Activated CD8-positive, alpha-beta memory T cell treated with anti-CD3 and anti-CD28 coated beads, Interleukin-2, amount 50 U/mL, for 4 hours (primary cell): ENCODE measurements around the gene CD27.
"Not testable (repeated sequence)": the region's sequence is repeated elsewhere in the genome, so short reads cannot be mapped to it uniquely, and the experiment has no call there.

ENCODE experiments used
- DNase-seq: peaks from one replicate; pipeline ENCODE4 v3.0.0-alpha.2; 2020

Gene CD27

DNA sequence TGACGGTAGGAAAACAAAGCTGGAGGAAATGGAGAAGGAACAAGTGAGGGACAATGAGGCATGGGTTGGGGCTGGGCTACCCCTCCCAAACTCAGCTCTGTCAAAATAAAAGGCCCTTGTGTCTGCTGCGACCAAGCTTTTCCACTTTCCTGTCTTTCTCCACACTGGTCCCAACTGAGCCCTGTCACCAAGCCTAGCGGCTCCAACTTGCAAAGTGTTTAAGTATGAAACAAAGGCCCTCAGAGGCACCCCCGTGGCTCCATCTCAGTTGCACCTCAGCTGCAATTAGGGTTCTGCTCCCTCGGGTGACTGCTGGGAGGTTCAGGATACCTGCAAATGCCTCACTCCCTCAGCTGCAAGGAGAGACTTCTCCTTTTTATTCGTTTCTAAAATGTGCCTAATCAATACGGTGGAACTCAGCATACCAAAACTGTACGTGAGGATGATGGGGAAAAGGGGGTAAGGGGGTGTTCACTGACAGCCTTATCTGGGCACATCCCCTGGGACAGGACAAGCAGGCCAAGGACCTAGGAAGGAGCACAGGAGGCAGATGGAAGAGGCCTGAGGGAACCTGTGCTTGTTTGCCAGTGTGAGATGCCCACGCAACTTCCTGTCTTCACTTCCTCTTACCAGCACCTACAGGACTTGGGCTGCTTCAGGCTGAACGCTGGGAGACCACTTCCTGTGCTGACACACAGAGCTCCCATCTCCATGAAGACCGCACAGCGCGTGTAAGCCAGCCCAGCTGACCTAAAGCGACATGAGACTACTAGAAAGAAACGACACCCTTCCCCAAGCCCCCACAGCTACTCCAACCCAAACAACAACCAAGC lies 16.9 kb downstream of the CD27 start:
- peak; percentile 73 for DNase-seq

DNA sequence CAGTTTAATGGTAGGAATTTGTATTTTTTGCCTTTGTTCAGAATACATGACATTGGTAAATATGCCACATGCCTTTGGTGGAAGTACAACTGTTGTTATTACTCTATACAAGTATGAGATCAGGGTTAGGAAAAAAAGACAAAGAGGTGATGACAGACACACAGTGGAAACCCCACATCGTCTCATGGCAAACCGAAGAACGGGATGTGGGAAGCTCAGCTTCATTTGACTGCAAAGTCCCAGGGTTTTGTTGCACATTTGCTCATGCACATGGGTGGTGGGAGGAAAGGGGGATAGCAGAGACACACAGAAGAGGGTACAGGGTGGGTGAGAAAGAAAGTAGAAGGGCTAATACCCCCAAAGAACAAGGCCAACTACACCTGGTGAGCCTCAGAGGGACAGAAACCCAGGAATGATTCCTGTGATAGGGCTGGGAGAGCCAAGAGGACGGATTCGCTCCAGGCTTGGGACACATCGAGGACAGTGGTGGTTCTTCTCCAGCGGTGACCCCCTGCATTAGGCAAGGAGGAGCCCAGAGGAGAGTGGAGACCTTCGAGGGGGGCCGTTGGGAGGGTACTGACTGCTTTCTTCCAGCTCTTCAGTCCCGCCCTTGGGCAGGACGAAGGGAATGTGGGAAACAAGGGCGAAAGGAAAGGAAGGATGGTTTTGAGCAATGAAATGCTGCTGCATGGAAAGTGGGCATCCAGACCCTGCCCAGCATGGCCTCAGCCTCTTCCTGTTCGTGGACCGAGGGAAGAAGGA lies 17.7 kb downstream of the CD27 start:
- no peak for DNase-seq

DNA sequence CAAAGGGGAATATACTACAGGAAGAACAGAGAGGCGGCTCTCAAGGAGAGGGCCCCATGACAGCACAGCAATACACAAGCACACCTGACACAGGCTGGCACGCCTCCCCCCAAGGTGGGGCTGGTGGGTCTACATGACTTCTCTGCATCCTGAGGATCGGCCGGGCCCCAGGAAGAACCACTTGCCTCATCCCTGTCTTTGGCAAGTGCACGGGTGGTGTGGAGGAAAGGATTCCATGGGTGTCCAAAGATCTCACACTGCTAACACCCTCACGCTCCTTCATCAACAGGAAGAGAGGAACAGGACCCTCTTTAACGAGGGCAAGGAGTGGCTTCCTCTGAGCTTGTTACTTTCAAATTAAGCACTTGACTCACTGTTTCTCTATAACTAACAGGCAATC lies 18.5 kb downstream of the CD27 start:
- no peak for DNase-seq

DNA sequence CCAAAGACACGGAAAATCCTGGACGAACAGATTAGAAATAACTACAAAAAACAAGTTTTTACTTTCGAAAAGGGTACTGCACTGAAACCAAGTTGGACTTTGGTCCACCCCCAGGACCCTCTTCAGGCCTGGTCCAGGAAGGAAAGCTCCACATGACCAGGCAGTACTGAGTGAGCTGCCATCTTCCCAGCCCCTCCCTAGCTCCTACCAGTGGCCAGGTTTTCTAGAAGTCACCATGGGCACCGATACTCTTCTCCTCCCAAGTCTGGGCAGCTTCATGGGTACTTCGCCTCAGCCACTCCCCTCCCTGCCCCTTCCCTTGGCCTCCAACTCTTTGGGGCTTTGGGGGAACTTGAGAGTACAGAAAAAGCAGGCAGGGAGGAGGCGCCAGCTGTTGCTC lies 19.1 kb downstream of the CD27 start:
- DNase-seq = no peak

DNA sequence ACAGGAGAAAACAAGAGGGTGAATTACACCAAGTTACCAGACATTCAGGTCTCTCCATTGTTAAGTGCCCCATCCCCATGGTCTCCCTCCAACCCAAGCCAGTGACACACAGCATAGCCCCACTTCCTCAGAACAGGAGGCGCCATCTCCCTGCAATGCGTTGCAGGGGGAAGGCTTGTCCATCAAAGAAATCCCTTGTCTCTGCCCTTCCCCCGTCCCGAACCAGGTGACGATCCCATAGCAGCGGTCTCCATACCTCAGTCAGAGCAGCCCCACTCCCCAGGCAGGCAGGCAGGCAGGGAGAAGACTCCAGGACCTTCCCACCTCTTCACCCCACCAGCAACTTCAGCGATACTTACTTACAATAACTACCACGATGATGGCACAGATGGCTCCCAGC lies 19.8 kb downstream of the CD27 start:
- no peak for DNase-seq

DNA sequence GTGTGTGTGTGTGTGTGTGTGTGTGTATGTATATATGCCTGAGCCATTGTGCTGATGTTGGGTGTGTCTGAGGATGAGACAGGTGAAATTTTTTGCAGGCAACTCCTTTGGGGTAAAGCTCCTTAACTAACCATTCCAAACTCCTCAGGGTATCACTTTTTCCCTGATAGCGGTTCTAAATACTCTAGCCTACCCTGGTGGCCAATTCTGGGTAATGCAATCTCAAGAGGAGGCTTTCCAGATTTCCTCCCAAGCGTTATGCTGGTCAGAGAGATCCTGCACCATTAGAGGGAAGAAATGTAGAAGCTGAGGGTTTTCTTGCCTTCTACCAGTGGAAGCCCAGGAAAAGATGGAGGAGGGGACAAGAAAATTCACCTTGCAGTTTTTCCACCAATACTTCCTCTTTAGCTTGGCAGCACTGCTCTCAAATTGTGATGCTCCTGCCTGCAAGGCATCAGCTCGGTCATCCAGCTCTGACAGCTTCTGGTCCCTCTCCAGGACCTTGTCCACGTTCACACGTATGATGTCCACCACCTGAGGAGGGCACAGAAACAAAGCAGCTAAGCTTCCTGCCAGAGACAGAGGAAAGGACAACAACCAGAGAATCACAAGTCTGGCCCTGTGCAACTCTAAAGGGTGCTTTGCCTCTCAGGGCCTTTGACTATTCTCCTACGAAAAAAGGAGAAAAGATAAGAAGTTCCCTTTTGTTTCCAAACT lies 20.9 kb downstream of the CD27 start:
- no peak for DNase-seq

DNA sequence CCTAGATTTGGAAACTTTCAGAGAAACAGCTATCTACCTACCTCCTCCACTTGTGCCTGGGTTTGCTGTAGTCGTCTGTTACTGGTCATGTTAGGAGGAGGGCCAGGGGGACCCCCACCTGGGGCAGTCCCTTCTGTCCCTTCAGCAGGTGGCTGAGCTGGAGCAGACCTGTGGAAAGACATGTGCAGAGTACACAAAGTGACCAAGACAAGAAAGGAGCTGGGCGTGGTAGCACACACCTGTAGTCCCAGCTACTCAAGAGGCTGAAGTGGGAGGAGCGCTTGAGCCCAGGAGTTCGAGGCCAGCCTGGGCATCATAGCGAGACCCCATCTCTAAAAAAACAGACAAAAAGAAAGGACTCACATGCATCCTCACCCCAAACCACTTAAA lies 21.4 kb downstream of the CD27 start:
- DNase-seq = no peak

DNA sequence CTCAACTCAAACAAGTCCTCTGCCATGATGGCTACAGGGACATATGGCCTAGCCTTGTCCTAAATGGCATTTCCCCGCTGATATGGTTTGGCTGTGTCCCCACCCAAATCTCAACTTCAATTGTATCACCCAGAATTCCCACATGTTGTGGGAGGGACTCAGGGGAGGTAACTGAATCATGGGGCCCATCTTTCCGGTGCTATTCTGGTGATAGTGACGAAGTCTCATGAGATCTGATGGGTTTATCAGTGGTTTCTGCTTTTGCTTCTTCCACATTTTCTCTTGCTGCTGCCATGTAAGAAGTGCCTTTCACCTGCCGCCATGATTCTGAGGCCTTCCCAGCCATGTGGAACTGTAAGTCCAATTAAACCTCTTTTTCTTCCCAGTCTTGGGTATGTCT lies 22.0 kb downstream of the CD27 start:
- DNase-seq = not testable (repeated sequence)

DNA sequence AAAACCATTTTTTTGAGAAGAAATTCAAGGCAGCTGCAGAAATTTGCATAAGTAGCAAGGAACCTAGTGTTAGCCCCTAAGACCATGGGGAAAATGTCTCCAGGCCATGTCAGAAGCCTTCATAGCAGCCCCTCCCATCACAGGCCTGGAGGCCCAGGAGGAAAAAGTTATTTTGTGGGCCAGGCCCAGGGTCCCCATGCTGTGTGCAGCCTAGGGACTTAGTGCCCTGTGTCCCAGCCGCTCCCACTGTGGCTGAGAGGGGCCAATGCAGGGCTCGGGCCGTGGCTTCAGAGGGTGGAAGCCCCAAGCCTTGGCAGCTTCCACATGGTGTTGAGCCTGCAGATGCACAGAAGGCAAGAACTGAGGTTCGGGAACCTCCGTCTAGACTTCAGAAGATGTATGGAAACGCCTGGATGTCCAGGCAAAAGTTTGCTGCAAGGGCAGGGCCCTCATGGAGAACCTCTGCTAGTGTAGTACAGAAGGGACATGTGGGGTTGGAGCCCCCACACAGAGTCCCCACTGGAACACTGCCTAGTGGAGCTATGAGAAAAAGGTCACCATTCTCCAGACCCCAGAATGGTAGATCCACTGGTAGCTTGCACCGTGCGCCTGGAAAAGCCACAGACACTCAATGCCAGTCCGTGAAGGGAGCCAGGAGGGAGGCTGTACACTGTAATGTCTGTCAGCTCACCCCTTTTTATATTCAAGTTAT lies 23.0 kb downstream of the CD27 start:
- not testable (repeated sequence) for DNase-seq

DNA sequence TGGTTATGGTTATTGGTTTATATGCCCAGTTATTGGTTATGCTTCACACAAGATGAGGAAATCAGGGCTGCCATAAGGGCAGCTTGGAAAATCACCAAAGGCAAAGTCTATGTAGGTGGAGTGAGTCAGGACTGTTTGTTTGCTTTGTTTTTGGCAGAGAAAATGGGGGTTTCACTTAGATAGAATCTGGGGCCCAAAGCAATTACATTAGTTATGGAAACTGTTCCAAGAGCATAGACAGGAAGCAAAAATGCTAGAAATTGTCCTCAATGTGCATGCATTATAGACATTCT lies 23.5 kb downstream of the CD27 start:
- DNase-seq = no peak

DNA sequence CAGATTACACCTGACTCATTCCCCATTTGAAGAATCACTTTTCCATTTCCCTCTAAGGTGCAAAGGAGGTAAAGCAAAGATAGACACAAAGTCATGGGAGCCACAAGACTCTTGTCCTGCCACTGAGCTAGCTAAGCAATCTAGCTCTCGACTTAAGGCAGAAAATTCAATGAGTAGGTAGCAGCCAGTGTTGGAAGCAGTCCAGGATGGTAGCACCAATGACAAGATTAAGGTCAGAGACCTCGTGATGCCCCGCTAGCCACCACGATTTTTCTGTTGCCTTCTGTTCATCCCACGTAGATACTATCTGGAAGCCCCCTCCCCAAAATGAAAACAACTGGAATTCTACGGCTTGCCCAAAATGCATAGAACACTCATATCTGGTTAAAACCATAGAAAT lies 24.3 kb downstream of the CD27 start:
- no peak for DNase-seq

DNA sequence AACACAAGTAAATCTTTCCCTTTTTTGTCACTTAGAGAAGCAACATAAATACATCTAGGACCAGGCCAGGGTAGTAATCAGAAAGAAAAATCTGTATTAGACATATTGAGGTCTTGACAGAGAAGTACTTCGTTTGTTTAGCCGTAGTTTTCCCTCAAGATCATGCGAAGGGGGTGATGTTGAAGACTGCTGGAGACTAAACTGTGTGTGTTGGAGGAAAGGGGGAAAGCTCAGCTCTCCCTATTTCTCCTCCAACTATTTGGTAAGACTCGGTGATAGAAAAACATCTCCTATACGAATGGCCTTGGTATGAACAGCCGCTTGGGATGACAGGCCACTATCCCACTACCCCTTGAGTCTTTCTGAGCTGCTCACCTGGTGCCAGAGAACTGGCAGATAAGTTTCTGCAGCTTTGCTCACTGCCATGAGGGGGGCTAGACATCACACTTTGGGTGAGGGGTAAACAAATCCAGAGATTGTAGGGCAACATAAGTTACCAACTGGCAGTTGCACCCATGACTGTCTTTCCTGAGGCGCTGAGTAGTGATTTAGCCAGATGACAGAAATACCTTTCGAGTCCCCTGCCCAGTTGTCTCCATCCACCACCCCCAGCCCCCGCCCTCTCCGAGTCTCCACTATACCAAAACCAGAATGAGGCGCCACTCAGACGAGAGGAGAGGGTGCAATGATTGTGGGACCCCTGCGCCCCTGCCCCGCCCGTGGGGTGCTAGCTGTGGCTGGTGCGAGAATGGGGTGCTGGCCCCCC lies 25.0 kb downstream of the CD27 start:
- no peak for DNase-seq

DNA sequence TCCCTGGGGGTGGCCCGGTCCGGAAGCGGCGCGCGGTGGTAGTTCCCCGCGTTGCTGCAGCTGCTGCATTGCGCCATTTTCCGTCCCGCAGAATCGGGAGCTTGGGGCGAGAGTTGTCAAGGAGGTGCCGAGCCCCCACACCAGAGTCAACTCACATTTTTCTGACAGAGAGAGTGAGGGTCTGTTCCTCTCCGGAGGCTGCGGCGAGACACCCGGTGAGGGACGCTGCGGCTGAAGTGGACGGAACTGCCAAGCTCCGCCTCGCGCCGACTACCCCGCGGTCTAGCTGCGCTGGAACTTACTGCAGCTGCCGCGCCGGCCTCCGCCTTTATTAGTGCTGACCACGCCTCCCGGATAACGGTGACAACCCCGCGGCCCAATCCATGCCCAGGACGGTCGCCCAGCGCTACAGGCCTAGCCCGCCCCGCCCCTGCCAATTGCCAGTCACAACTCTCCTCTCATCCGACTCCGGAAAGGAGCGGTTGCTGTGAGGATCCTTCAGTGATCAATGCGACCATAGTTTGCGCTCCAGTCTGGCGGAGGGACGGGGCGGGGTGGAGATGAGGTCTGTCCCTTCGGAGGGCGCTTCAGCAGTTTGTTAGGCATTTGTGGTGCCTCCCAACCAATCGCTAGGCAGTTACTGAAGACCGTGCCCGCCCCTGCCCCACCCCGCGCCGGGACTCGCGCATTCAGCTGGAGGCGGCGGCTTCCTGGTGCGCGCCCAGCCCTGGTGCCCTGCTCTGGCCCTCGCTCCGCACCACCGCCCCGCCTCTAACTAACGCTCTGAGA lies 25.8 kb downstream of the CD27 start, which contains the start of gene VAMP1:
Gene VAMP1, minus strand, starts transcription at position 303 of the 789 bp plus-strand sequence. Its CDS starts 146 bp downstream, at position 157.
- peak; percentile 96 for DNase-seq

DNA sequence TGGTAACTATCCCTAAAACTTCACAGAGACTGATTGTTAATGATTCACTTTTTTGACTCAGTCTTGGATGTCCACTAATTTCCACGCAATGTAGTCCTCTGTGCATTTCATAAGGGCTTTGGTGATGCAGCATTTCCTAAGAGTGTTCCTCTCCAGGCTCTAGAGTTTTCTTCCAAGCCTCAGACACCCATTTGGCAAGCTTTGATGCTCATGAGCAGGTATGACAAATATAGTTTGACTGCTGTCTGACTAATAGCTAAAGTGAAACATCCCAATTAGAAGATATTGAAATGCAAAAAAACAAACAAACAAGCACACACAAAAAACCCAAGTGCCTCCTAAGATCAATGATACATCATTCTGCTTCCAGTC lies 27.2 kb downstream of the CD27 start:
- DNase-seq = no peak

DNA sequence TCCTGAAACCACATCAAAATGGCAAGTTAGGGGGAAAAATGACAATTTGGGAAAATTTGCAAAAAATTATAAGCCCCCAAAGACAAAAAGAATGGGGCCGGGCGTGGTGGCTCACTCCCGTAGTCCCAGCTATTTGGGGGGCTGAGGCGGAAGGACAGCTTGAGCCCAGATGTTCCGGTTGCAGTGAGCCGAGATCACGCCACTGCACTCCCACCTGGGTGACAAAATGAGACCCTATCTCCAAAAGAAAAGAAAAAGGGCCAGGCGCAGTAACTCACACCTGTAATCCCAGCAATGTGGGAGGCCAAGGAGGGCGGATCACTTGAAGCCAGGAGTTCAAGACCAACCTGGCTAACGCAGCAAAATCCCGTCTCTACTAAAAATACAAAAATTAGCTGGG lies 27.7 kb downstream of the CD27 start:
- DNase-seq = no peak

DNA sequence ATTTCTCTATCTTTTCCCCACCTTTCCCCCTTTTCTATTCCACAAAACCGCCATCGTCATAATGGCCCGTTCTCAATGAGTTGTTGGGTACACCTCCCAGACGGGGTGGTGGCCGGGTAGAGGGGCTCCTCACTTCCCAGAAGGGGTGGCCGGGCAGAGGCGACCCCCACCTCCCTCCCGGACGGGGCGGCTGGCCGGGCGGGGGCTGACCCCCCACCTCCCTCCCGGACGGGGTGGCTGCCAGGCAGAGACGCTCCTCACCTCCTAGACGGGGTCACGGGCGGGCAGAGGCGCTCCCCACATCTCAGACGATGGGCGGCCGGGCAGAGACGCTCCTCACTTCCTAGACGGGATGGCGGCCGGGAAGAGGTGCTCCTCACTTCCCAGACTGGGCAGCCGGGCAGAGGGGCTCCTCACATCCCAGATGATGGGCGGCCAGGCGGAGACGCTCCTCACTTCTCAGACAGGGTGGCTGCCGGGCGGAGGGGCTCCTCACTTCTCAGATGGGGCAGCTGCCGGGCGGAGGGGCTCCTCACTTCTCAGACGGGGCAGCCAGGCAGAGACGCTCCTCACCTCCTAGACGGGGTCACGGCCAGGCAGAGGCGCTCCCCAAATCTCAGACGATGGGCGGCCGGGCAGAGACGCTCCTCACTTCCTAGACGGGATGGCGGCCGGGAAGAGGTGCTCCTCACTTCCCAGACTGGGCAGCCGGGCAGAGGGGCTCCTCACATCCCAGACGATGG lies 30.6 kb downstream of the CD27 start:
- DNase-seq = not testable (repeated sequence)

DNA sequence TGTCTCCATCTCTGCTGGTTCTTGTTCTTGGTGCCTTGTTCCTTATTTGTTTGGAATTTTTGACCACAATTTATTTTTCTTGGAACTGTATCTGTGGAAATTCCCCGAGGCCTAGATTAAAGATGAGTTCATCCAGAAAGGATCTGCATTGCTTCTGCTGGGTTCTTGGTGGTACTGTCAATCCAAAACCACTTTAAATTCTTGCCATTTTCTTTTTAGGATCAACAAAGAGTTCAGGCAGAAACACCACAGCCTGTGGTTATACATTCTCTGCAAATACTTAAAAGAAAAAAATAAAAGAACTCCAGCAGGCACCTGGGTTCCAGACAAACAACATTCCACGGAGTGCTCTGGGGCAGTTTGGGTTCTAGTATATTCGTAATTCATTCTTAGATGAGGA lies 31.7 kb downstream of the CD27 start:
- no peak for DNase-seq

DNA sequence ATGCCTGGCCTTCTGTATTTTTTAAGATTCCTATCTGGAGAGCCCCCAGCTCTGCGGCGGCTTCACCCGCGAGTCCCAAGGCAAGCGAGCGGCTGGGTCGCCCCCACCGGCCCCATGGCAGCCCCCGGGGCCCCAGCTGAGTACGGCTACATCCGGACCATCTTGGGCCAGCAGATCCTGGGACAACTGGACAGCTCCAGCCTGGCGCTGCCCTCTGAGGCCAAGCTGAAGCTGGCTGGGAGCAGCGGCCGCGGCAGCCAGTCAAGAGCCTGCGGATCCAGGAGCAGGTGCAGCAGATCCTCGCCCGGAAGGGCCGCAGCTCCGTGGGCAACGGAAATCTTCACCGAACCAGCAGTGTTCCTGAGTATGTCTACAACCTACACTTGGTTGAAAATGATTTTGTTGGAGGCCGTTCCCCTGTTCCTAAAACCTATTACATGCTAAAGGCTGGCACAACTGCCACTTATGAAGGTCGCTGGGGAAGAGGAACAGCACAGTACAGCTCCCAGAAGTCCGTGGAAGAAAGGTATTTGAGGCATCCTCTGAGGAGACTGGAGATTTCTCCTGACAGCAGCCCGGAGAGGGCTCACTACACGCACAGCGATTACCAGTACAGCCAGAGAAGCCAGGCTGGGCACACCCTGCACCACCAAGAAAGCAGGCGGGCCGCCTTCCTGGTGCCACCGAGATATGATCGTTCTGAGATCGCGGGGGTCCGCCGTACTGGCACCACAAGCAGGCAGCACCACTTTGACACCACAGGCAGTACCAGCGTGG lies 33.0 kb downstream of the CD27 start:
- DNase-seq = not testable (repeated sequence)

DNA sequence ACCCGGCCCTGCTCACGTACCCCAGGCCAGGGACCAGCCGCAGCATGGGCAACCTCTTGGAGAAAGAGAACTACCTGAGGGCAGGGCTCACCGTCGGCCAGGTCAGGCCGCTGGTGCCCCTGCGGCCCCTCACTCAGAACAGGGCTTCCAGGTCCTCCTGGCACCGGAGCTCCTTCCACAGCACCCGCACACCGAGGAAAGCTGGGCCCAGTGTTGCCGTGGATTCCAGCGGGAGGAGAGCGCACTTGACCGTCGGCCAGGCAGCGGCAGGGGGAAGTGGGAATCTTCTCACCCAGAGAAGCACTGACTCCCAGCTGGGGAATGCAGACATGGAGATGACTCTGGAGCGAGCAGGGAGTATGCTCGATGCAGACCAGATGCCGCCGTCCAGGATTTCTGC lies 33.7 kb downstream of the CD27 start:
- no peak for DNase-seq

DNA sequence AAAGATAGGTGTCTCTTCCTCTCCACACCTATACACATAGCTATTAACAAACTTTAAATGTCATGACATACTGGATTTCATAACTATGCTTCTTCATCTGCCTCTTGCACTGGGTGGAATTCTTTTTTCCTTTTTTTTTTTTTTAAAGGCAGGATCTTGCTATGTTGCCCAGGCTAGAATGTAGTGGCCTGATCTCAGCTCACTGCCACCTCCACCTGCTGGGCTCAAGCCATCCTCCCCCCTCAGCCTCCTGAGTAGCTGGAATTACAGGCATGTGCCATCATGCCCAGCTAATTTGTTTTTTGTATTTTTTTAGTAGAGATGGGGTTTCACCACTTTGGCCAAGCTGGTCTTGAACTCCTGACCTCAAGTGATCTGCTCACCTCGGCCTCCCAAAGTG lies 43.5 kb downstream of the CD27 start:
- no peak for DNase-seq
